ENCODE measurements around the gene DTWD1.
"Not testable (repeated sequence)": the region's sequence is repeated elsewhere in the genome, so short reads cannot be mapped to it uniquely, and the experiment has no call there.

DTWD1 gene

GRCh38 chr15:49649987-49650386 lies 29.1 kb downstream of the DTWD1 start:
- DNase-seq, result no peak

DNA sequence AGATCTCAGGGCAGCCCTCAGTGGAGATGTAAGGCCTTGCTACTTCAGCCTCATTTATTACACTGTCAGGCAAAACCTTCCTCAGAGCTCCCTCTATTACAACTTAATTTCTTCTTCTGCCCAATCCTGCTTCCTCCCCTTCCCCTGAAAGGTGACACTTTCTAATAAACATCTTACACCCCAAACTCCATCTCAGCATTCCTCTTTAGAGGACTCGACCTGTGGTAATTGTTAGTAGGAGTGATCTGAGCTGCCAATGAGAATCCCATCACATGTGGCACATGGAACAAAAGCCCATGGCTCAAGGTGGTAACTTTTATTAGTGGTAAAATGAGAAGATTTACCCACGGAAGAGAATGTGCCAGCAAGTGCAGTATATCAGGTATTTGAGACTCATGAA lies 29.8 kb downstream of the DTWD1 start:
- no peak for DNase-seq

GRCh38 chr15:49652922-49653321 lies 32.1 kb downstream of the DTWD1 start:
- no peak for DNase-seq

GRCh38 chr15:49656734-49657133 lies 35.9 kb downstream of the DTWD1 start:
- DNase-seq, result no peak

DNA sequence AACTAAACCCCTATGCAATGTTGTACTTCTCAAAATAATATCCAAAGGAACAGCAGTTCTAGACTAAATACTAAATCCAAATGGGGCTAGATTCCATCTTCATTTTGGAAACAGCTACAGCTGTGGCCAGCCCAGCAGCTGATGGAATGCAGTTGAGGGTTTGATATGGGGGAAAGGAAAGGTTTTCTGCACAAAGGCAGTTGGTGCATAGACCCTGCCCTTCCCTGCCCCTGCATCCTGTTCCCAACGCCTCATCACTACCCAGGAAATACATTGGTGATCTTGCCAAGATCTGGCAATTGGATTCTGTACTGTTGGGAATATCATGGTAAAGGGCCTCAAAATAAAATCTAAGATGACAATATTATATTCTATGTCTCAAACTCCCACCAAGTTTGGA lies 43.9 kb downstream of the DTWD1 start:
- no peak for DNase-seq

DNA sequence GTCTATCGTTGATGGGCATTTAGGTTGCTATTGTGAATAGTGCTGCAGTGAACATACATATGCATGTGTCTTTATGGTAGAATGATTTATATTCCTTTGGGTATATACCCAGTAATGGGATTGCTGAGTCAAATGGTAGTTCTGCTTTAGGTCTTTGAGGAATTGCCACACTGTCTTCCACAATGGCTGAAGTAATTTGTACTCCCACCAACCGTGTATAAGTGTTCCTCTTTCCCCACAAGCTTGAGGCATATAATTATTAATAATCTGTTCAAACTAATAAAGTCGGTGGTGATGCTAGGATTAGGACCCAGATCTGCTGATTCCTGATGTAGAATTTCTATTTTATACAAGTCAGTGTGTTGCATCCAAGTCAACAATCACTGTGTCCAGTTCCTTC lies 45.6 kb downstream of the DTWD1 start:
- not testable (repeated sequence) for DNase-seq

DNA sequence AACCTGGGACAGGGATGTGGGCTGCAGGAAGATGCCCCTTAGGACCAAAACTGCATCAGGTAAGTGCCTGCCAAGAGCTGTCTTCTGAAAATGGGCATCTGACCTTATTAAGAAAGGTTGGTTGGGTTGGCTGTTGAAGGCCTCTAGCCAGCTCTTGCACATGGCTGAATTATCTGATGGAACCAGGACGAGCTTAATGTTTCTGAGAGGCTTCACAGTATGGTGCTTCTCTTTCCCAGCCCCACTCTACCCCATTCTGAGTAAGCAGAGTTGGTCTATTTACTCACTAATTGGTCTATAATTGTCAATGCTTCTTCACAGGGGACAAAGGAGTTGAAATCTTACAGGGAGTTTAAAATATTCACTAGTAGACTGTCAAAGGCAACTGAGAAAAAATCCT lies 48.4 kb downstream of the DTWD1 start:
- no peak for DNase-seq

GRCh38 chr15:49673861-49674260 lies 53.0 kb downstream of the DTWD1 start:
- DNase-seq, result no peak

DNA sequence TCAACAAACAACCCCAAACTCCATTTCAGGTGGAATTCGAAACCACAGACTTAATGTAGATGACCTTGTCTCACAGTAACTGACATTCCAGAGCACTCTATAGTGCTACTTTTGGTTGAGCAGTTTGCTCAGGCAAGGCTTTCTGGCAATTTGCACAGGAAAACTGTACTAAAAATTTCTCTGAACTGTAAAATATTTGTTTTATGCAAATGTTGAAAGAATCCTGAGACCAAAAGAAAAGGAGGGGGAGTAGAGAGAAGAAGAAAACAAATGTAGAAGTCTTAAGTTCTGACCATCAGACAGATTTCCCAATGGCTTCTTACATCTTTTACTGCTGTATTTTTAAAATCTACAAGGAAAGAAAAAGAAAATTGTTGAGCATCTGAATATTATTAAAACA lies 53.5 kb downstream of the DTWD1 start:
- DNase-seq, result no peak

DNA sequence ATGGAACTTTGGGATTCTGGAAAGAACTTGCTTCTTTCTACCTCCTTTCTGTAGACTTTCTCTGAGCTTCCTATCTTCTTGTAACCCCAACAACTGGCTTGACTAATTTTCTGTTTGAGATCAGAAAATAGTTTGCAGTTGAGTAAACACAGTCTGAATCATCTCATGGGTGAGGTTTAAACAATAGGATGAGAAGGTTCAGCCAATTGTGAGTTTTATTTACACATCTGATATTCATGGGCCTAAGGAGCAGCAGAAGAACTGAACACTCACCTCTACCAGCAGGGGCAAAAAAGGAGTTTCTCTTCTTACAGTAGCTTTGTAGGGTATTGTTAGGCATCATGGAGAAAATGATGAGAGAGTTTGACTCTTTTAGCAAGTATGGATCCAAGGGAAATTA lies 54.2 kb downstream of the DTWD1 start:
- no peak for DNase-seq

DNA sequence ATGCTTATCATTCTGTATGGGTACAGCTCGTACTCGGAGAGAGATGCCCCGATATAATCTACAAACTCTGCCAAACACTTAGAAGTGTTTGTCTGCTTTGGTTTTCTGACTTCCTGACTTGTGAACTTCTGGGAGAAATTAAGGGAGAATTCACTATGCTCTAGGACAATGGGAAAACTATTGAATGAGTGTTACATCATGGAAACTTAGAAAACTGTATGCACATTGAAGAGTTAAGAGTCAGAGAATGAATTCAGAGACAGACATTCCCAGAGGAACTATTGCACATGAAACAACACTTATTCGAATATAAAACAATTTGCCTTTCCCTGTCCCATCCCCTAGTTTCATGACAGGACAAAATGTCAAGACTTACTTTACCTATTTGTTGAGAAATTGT lies 57.8 kb downstream of the DTWD1 start:
- DNase-seq, result no peak

- no peak for DNase-seq
These were observed 65.8 kb downstream of the DTWD1 start for GRCh38 chr15:49686599-49686998.

- DNase-seq, result no peak
These were observed 67.4 kb downstream of the DTWD1 start for GRCh38 chr15:49688135-49688790.

GRCh38 chr15:49692514-49693090 lies 71.8 kb downstream of the DTWD1 start:
- no peak for DNase-seq

GRCh38 chr15:49693498-49693897 lies 72.7 kb downstream of the DTWD1 start:
- DNase-seq, result no peak

DNA sequence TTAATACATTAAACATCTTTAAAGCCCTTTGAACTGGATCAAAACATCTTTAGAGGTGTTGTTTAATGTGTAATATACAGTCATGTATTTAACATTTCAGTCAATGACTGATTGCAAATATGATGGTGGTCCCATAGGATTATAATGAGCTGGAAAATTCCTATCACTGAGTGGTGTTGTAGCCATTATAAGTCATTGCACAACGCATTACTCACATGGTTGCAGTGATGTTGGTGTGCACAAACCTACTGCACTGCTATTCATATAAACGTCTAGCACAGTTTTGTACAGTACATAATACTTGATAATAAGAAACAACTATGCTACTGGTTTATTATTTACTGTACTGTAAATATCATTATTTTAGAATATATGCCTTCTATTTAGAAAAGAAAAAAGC lies 75.6 kb downstream of the DTWD1 start:
- DNase-seq, result no peak

GRCh38 chr15:49697121-49697520 lies 76.3 kb downstream of the DTWD1 start:
- no peak for DNase-seq

- not testable (repeated sequence) for DNase-seq
These were observed 82.1 kb downstream of the DTWD1 start for GRCh38 chr15:49702982-49703381.

All from activated CD4-positive, alpha-beta T cell treated with anti-CD3 and anti-CD28 coated beads for 48 hours (primary cell).